GM12878 (cell line): ENCODE measurements around the gene MRTFB. TPM values are rescaled to one million over a fixed set of nuclear protein-coding genes. Genes with fewer than 3 reads are reported as not detected.

Experiments used
- ATAC-seq: fragments of 200-7000 bp; cut with Tn5 transposase; 3 replicates; pipeline ENCODE4 v1.9.1; 2020; ENCODE audit warnings: mild to moderate bottlenecking, moderate library complexity
- BruUV-seq: library from RNA; stranded (reverse); fragments of 400-500 nt; replicated peaks from 2 replicates; lab custom pipeline; 2021; lab: Mats Ljungman, UMichigan
- CTCF ChIA-PET: fragments of 300-600 bp; sonication (Branson Sonifier 250); formaldehyde crosslinking; extraction: SDS; loops from one replicate; lab custom pipeline; 2021; ENCODE audit warnings: inconsistent platforms; lab: Yijun Ruan, JAX
- POLR2A ChIA-PET: fragments of 350-600 bp; formaldehyde crosslinking; extraction: SDS; loops from one replicate; lab custom pipeline; 2021; ENCODE audit warnings: inconsistent platforms; lab: Charles Lee
- RAD21 ChIA-PET: fragments of 300-600 bp; sonication (Branson Sonifier 250); formaldehyde crosslinking; loops from one replicate; lab custom pipeline; 2023; ENCODE audit warnings: antibody characterized with exemption; ENCODE audit not compliant: unreplicated experiment; lab: Charles Lee
- SMC1A ChIA-PET: fragments of 300-600 bp; sonication (Branson Sonifier 250); formaldehyde crosslinking; loops from one replicate; lab custom pipeline; 2023; ENCODE audit not compliant: unreplicated experiment, uncharacterized antibody; lab: Charles Lee
- DNase-seq: peaks from one replicate; pipeline ENCODE4 v3.0.0-alpha.2; 2011; ENCODE audit warnings: low read depth, low spot score
- FAIRE-seq: peaks from 3 replicates; lab custom pipeline; 2011; peaks lifted over from hg19 to GRCh38; lab: Jason Lieb, UNC
- H2AFZ ChIP-seq: 2 replicates; pipeline ENCODE4 v1.6.0; 2011; ENCODE audit warnings: low read depth, low read length, control low read depth; ENCODE audit not compliant: control insufficient read depth
- H3K27ac ChIP-seq: 2 replicates; pipeline ENCODE4 v1.5.1; 2011; ENCODE audit warnings: control low read depth; ENCODE audit not compliant: control insufficient read depth, insufficient read depth
- H3K27me3 ChIP-seq, 2 experiments: replicated peaks in 1 of 2; 2 replicates each; pipeline versions ENCODE4 v1.6.0 to v1.6.1; 2011; ENCODE audit warnings: low read length in 1 of 2; ENCODE audit not compliant: control insufficient read depth in 2 of 2, insufficient read depth in 2 of 2
- H3K36me3 ChIP-seq, 2 experiments: 2 replicates each; pipeline ENCODE4 v1.5.1; 2011; ENCODE audit warnings: low read length in 1 of 2; ENCODE audit not compliant: control insufficient read depth in 2 of 2, insufficient read depth in 2 of 2
- H3K4me1 ChIP-seq: 2 replicates; pipeline ENCODE4 v1.6.1; 2011; ENCODE audit warnings: mild to moderate bottlenecking, low read length, moderate library complexity, mixed read lengths; ENCODE audit not compliant: control insufficient read depth, insufficient read depth
- H3K4me2 ChIP-seq: 2 replicates; pipeline ENCODE4 v1.6.0; 2011; ENCODE audit warnings: control low read depth; ENCODE audit not compliant: control insufficient read depth, insufficient read depth
- H3K4me3 ChIP-seq: fragments of 200-600 bp; sonication (generic); 2 replicates; pipeline ENCODE4 v1.5.1; 2016
- H3K79me2 ChIP-seq: 2 replicates; pipeline ENCODE4 v1.6.0; 2011; ENCODE audit warnings: low read length; ENCODE audit not compliant: control insufficient read depth, insufficient read depth
- H3K9ac ChIP-seq: 2 replicates; pipeline ENCODE4 v1.8.0; 2011; ENCODE audit warnings: low read length, control low read depth, mixed read lengths; ENCODE audit not compliant: control insufficient read depth, insufficient read depth
- H3K9me3 ChIP-seq: replicated peaks from 3 replicates; pipeline ENCODE4 v1.5.1; 2011; ENCODE audit warnings: mild to moderate bottlenecking, low read length; ENCODE audit not compliant: control insufficient read depth, insufficient read depth
- H4K20me1 ChIP-seq: 2 replicates; pipeline ENCODE4 v1.6.0; 2011; ENCODE audit not compliant: control insufficient read depth, insufficient read depth
- ATF7 ChIP-seq: fragments of 450-650 bp; IDR thresholded peaks from 2 replicates; pipeline ENCODE4 v1.6.1; 2016; ENCODE audit warnings: low read depth, mild to moderate bottlenecking
- CREB1 ChIP-seq: IDR thresholded peaks from 2 replicates; pipeline ENCODE4 v1.6.1; 2012; ENCODE audit warnings: low read depth, mild to moderate bottlenecking, inconsistent platforms
- FOXM1 ChIP-seq: IDR thresholded peaks from 2 replicates; pipeline ENCODE4 v1.6.1; 2012; ENCODE audit warnings: low read depth, mild to moderate bottlenecking, inconsistent platforms, low read length, moderate library complexity
- MEF2A ChIP-seq: IDR thresholded peaks from 2 replicates; pipeline ENCODE4 v1.6.1; 2011; ENCODE audit warnings: low read depth, mild to moderate bottlenecking, low read length, moderate library complexity; ENCODE audit not compliant: insufficient read depth
- NBN ChIP-seq: fragments of 450-650 bp; IDR thresholded peaks from 2 replicates; pipeline ENCODE4 v1.6.1; 2016
- PML ChIP-seq: IDR thresholded peaks from 2 replicates; pipeline ENCODE4 v1.6.1; 2012; ENCODE audit warnings: low read length, inconsistent platforms
- RELA ChIP-seq: fragments of 450-650 bp; IDR thresholded peaks from 2 replicates; pipeline ENCODE4 v1.8.0; 2014; ENCODE audit warnings: borderline replicate concordance; ENCODE audit not compliant: partially characterized antibody
- SIN3A ChIP-seq: IDR thresholded peaks from 2 replicates; pipeline ENCODE4 v1.6.1; 2012; ENCODE audit warnings: low read depth, low read length, improper control_type of control experiment
- TARDBP ChIP-seq: IDR thresholded peaks from 2 replicates; pipeline ENCODE4 v1.6.1; 2016; ENCODE audit warnings: borderline replicate concordance
- YY1 ChIP-seq: IDR thresholded peaks from 2 replicates; pipeline ENCODE4 v1.6.1; 2011; ENCODE audit warnings: low read depth, mild to moderate bottlenecking, low read length
- ZNF687 ChIP-seq: fragments of 450-650 bp; IDR thresholded peaks from 2 replicates; pipeline ENCODE4 v1.6.1; 2017; ENCODE audit warnings: mild to moderate bottlenecking, moderate library complexity
- WGBS: methylation state at CpG from one replicate; pipeline ENCODE4 v1.1.6; 2016; ENCODE audit warnings: low lambda C conversion rate; ENCODE audit not compliant: insufficient replicate concordance, insufficient coverage; ENCODE audit errors: missing lambda C conversion rate; 5-methylcytosine and 5-hydroxymethylcytosine counted together
- in situ Hi-C: fragments of 300-500 bp; cut with MboI; formaldehyde crosslinking; loops from 9 replicates; pipeline ENCODE4 v1.14.3; 2018; ENCODE audit warnings: mixed read lengths
- intact Hi-C: fragments of 100-400 bp; cut with micrococcal nuclease; formaldehyde crosslinking; loops from one replicate; pipeline ENCODE4 v1.14.2; 2022; ENCODE audit not compliant: unreplicated experiment
- polyA plus RNA-seq, 11 experiments: library from polyadenylated mRNA; depleted of rRNA in 4 of 11; unstranded in 6 of 11; stranded (reverse) in 5 of 11; fragments of >200 nt; fragmentation: Nextera tagmentation in 4 of 11; fragmentation: Illumina TruSeq in 1 of 11; extraction: Ambion mirVana in 4 of 11; extraction: Trizol in 1 of 11; gene quantifications; 1 replicate in 1 of 11; 2 replicates in 10 of 11; pipeline versions ENCODE4 v1.2.1 to v1.2.3, GENCODE V29; 2011 to 2016; ENCODE audit warnings: inconsistent platforms in 2 of 11, missing spikeins in 2 of 11, low read depth in 1 of 11
- total RNA-seq, 4 experiments: library from RNA; depleted of rRNA in 3 of 4; stranded (reverse); fragments of >200 nt in 3 of 4; fragmentation: Illumina TruSeq in 1 of 4; extraction: Trizol in 1 of 4; gene quantifications; 2 replicates each; pipeline versions ENCODE4 v1.2.1 to v1.2.3, GENCODE V29; 2013 to 2021
- TF ChIP-seq, protein P1 (sequence below): IDR thresholded peaks from 2 replicates; pipeline ENCODE4 v1.6.1; 2011; ENCODE audit warnings: borderline replicate concordance, low read depth, mild to moderate bottlenecking, moderate library complexity, low read length; ENCODE audit not compliant: insufficient read depth, poor library complexity, severe bottlenecking
- TF ChIP-seq, protein P2 (sequence below): fragments of 150-350 bp; IDR thresholded peaks from 2 replicates; pipeline ENCODE4 v1.6.1; 2016; ENCODE audit warnings: low read depth, low read length
- TF ChIP-seq, protein P3 (sequence below): fragments of 450-650 bp; IDR thresholded peaks from 2 replicates; pipeline ENCODE4 v1.6.1; 2017; ENCODE audit warnings: mild to moderate bottlenecking, low read depth, inconsistent platforms; ENCODE audit not compliant: poor library complexity, severe bottlenecking

Gene MRTFB
- total and polyA plus RNA-seq, 10 of the 15 experiments (the other 5 are each of a cell fraction or from before 2014, with no cell fraction given), result 2.1 to 14.3 (median 8.0) TPM

GRCh38 chr16:14057878-14058382, 13.2 kb upstream of the MRTFB start:
- intact Hi-C loops (no loop called here), in situ Hi-C loops (no loop called here)
- no TSS peak for BruUV-seq
- no peak overlapping the region for H3K27ac ChIP-seq
- no peak overlapping the region for H3K9ac ChIP-seq
- no peak for TF ChIP-seq CREB1
- TF ChIP-seq, protein P1, sequence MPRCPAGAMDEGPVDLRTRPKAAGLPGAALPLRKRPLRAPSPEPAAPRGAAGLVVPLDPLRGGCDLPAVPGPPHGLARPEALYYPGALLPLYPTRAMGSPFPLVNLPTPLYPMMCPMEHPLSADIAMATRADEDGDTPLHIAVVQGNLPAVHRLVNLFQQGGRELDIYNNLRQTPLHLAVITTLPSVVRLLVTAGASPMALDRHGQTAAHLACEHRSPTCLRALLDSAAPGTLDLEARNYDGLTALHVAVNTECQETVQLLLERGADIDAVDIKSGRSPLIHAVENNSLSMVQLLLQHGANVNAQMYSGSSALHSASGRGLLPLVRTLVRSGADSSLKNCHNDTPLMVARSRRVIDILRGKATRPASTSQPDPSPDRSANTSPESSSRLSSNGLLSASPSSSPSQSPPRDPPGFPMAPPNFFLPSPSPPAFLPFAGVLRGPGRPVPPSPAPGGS, result no peak
- TF ChIP-seq ATF7, result no peak
- TF ChIP-seq, protein P2, sequence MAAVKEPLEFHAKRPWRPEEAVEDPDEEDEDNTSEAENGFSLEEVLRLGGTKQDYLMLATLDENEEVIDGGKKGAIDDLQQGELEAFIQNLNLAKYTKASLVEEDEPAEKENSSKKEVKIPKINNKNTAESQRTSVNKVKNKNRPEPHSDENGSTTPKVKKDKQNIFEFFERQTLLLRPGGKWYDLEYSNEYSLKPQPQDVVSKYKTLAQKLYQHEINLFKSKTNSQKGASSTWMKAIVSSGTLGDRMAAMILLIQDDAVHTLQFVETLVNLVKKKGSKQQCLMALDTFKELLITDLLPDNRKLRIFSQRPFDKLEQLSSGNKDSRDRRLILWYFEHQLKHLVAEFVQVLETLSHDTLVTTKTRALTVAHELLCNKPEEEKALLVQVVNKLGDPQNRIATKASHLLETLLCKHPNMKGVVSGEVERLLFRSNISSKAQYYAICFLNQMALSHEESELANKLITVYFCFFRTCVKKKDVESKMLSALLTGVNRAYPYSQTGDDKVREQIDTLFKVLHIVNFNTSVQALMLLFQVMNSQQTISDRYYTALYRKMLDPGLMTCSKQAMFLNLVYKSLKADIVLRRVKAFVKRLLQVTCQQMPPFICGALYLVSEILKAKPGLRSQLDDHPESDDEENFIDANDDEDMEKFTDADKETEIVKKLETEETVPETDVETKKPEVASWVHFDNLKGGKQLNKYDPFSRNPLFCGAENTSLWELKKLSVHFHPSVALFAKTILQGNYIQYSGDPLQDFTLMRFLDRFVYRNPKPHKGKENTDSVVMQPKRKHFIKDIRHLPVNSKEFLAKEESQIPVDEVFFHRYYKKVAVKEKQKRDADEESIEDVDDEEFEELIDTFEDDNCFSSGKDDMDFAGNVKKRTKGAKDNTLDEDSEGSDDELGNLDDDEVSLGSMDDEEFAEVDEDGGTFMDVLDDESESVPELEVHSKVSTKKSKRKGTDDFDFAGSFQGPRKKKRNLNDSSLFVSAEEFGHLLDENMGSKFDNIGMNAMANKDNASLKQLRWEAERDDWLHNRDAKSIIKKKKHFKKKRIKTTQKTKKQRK, result no peak
- TF ChIP-seq SIN3A, result no peak
- no peak for TF ChIP-seq MEF2A
- TF ChIP-seq, protein P3, sequence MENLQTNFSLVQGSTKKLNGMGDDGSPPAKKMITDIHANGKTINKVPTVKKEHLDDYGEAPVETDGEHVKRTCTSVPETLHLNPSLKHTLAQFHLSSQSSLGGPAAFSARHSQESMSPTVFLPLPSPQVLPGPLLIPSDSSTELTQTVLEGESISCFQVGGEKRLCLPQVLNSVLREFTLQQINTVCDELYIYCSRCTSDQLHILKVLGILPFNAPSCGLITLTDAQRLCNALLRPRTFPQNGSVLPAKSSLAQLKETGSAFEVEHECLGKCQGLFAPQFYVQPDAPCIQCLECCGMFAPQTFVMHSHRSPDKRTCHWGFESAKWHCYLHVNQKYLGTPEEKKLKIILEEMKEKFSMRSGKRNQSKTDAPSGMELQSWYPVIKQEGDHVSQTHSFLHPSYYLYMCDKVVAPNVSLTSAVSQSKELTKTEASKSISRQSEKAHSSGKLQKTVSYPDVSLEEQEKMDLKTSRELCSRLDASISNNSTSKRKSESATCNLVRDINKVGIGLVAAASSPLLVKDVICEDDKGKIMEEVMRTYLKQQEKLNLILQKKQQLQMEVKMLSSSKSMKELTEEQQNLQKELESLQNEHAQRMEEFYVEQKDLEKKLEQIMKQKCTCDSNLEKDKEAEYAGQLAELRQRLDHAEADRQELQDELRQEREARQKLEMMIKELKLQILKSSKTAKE, result no peak
- TF ChIP-seq PML, result no peak
- TF ChIP-seq YY1, result no peak
- TF ChIP-seq RELA, result no peak
- no peak for TF ChIP-seq TARDBP
- TF ChIP-seq FOXM1, result no peak
- TF ChIP-seq ZNF687, result no peak
- TF ChIP-seq NBN, result no peak
- RAD21 ChIA-PET, result no interaction called here
- FAIRE-seq (no peak), ATAC-seq (no peak), DNase-seq (no peak)
- H4K20me1 ChIP-seq, result no peaks in the 10 kb centered on the region
- no peak overlapping the region for H2AFZ ChIP-seq
- H3K9me3 ChIP-seq, result no peaks in the 10 kb centered on the region
- H3K27me3 ChIP-seq, result no peaks in the 10 kb centered on the region
- no peak overlapping the region for H3K4me3 ChIP-seq
- no peaks in the 10 kb centered on the region for H3K36me3 ChIP-seq
- 79% methylated on average over 10 of the region's 10 CpGs for WGBS
- no peak overlapping the region for H3K4me2 ChIP-seq
- no peaks in the 10 kb centered on the region for H3K79me2 ChIP-seq
- CTCF ChIA-PET, result no interaction called here
- H3K4me1 ChIP-seq, result no peaks in the 10 kb centered on the region
- SMC1A ChIA-PET, result interaction anchor here (1.3 to 2.1 kb wide), 3 partner anchors 20 to 134 kb away, joined by 3 to 6 read pairs (median 4); no protein-coding TSS in a partner anchor
- POLR2A ChIA-PET, result no interaction called here
